ENCODE results near the gene TMEM150B. TPM values are rescaled to one million over a fixed set of nuclear protein-coding genes. Genes with fewer than 3 reads are reported as not detected.

Gene TMEM150B
- total and polyA plus RNA-seq, 12 donors: 0.11 to 20.8 (median 5.4) TPM

DNA sequence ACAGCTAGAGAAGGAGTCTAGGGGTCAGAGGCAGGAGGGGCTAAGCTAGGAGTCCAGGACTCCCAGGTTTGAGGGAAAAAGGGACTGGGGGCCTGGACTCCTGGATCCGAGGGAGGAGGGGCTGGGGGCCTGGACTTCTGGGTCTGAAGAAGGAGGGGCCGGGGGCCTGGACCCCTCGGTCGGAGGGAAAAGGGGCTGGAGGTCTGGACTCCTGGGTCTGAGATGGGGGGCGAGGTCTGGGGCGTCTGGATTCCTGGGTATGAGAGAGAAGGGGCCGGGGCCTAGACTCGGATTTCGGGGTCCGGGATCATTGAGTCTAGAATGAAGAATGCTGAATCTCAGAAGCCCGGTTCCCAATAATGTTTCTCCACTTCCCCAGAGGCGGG, 22.8 kb downstream of the TMEM150B start:
- peaks cover 0 to 12% of the 10 kb centered on the region in 2 donors for H3K36me3 ChIP-seq (replicated peaks in 1 of 2)
- DNase-seq: no peak
- no peaks in the 10 kb centered on the region for H3K9me3 ChIP-seq (replicated peaks in 1 of 3)
- 68 to 76% (median 73%) methylated on average over 11 to 12 of the region's 12 CpGs for WGBS, 4 donors
- intact Hi-C loops (cut with DNase I): loop anchor here in 1 of 2 donors (5.0 kb wide), 1 partner anchor 80 kb away; the partner anchor contains the start of gene TMEM238
- no peak overlapping the region for H3K27ac ChIP-seq
- no peaks in the 10 kb centered on the region for H3K27me3 ChIP-seq
- peak overlapping the region in 1 of 4 donors; percentile 56 for H3K4me3 ChIP-seq
- H3K4me1 ChIP-seq (replicated peaks in 1 of 2): peaks cover 3 to 9% of the 10 kb centered on the region in 2 donors
- TF ChIP-seq, protein P1, sequence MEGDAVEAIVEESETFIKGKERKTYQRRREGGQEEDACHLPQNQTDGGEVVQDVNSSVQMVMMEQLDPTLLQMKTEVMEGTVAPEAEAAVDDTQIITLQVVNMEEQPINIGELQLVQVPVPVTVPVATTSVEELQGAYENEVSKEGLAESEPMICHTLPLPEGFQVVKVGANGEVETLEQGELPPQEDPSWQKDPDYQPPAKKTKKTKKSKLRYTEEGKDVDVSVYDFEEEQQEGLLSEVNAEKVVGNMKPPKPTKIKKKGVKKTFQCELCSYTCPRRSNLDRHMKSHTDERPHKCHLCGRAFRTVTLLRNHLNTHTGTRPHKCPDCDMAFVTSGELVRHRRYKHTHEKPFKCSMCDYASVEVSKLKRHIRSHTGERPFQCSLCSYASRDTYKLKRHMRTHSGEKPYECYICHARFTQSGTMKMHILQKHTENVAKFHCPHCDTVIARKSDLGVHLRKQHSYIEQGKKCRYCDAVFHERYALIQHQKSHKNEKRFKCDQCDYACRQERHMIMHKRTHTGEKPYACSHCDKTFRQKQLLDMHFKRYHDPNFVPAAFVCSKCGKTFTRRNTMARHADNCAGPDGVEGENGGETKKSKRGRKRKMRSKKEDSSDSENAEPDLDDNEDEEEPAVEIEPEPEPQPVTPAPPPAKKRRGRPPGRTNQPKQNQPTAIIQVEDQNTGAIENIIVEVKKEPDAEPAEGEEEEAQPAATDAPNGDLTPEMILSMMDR (IDR thresholded peaks at IDR 0.05): no peak
- TF ChIP-seq POLR2A (IDR thresholded peaks at IDR 0.05): no peak

DNA sequence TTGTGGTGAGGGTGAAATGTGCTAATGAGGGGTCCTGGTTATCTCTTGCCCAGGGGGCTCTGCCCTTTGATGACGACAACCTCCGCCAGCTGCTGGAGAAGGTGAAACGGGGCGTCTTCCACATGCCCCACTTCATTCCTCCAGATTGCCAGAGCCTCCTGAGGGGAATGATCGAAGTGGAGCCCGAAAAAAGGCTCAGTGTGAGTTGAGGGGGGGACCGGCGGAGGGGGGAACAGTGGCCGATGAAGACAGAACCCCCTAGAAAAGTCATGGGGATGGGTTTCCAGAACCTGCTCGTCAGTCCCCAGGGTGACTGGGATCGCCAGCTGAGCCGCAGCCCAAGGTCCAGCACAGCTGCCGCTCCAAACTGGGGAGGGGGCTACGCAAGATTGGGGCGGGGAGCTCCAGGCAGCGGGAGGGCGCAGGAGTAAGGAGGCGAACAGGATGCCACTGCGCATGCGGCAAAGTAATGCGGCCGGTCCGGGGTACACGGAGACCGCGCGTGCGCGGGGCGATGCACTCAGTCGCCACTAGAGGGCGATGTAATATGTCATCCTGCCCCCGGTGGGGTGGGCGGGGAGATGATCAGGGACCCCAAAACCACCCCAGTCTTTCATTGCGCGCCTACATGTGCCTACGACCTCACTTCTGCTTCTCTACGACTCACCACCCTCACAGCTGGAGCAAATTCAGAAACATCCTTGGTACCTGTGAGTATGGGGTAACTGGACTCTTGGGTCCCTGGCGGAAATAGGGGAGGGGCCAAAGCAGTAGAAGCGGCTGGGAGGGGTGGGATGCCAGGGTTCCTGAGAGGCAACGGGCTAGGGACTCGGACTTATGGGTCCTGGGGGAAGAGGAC, 23.5 kb downstream of the TMEM150B start:
- peak overlapping the region in 3 of 5 donors; percentile 6 to 30 (median 8) for H3K27ac ChIP-seq
- WGBS, 4 donors: 12 to 22% (median 13%) methylated on average over 20 to 42 of the region's 42 CpGs
- DNase-seq: peak; percentile 80 to 92 (median 89)
- H3K36me3 ChIP-seq (replicated peaks in 1 of 2): peaks cover 0 to 12% of the 10 kb centered on the region in 2 donors
- H3K4me3 ChIP-seq: peak overlapping the region in 1 of 4 donors; percentile 56
- no peaks in the 10 kb centered on the region for H3K27me3 ChIP-seq
- no peaks in the 10 kb centered on the region for H3K9me3 ChIP-seq (replicated peaks in 1 of 3)
- no peak for TF ChIP-seq POLR2A (IDR thresholded peaks at IDR 0.05)
- TF ChIP-seq, protein P1 (IDR thresholded peaks at IDR 0.05): peak; percentile 90 to 98 (median 94)
- intact Hi-C loops (cut with DNase I): loop anchor here in 1 of 2 donors (5.0 kb wide), 1 partner anchor 81 kb away; the partner anchor contains the start of gene TMEM238
- peaks cover 3 to 9% of the 10 kb centered on the region in 2 donors for H3K4me1 ChIP-seq (replicated peaks in 1 of 2)

DNA sequence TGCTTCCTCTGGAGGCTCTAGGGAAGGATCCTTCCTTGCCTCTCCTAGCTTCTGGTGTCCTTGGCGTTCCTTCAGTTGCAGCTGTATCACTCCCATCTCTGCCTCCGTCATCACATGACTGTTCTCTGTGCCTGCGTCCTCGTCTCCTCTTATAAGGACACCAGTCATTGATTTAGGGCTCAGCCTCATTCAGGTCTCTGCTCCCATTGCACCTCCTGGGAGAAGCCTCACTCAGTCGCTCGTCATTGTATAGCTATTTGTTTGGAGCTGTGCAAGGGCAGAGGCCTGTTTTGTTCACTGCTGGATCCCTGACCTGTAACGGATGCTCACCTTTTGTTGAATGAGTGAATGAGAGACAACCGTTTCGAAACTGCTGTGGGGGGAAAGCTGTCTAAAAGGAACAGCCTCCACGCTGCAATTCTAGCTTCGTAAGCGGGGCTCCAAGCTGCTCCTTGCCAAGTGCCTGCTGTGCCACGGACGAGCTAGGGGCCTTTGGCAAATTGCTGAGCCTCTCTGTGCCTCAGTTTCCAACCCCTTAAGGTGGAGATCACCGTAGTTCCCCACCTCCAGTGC, 24.2 kb downstream of the TMEM150B start:
- peak in 6 of 7 donors; percentile 58 to 80 (median 70) for DNase-seq
- H3K4me3 ChIP-seq: no peak overlapping the region
- peaks cover 3 to 9% of the 10 kb centered on the region in 2 donors for H3K4me1 ChIP-seq (replicated peaks in 1 of 2)
- H3K9me3 ChIP-seq (replicated peaks in 1 of 3): no peaks in the 10 kb centered on the region
- H3K36me3 ChIP-seq (replicated peaks in 1 of 2): peaks cover 0 to 12% of the 10 kb centered on the region in 2 donors
- H3K27me3 ChIP-seq: no peaks in the 10 kb centered on the region
- 50 to 55% (median 52%) methylated on average over 15 of the region's 15 CpGs for WGBS, 4 donors
- intact Hi-C loops (cut with DNase I): loop anchor here in 1 of 2 donors (5.0 kb wide), 1 partner anchor 81 kb away; the partner anchor contains the start of gene TMEM238
- TF ChIP-seq, protein P1 (IDR thresholded peaks at IDR 0.05): no peak
- peak in 1 of 2 donors; percentile 38 for TF ChIP-seq POLR2A (IDR thresholded peaks at IDR 0.05)
- peak overlapping the region in 2 of 5 donors; percentile 6 to 30 for H3K27ac ChIP-seq

DNA sequence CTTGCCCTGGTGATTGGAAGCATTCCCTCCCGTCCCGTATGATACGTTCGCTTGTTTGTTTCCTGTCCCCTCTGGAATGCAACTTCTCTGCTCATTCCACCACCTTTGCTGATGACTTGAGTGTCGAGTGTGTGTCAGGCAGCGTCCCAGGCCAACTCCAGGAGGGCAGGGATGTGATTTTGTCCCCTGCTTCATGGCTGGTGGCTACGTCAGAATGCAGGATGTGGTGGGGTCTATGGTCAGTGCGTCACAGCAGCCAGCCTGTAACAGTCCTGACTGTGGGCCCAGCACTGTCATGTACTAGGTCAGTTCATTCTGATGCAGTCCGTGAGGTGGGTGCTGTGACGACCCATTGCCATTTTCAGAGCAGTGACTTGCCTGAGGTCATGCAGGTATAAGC, 25.1 kb downstream of the TMEM150B start:
- no peak overlapping the region for H3K27ac ChIP-seq
- no peaks in the 10 kb centered on the region for H3K9me3 ChIP-seq (replicated peaks in 1 of 3)
- no peaks in the 10 kb centered on the region for H3K27me3 ChIP-seq
- WGBS, 4 donors: 90 to 93% (median 91%) methylated on average over 6 to 10 of the region's 10 CpGs
- H3K4me1 ChIP-seq (replicated peaks in 1 of 2): peaks cover 0 to 9% of the 10 kb centered on the region in 2 donors
- H3K36me3 ChIP-seq (replicated peaks in 1 of 2): peaks cover 0 to 12% of the 10 kb centered on the region in 2 donors
- no peak for TF ChIP-seq POLR2A (IDR thresholded peaks at IDR 0.05)
- TF ChIP-seq, protein P1 (IDR thresholded peaks at IDR 0.05): no peak
- H3K4me3 ChIP-seq: no peak overlapping the region
- intact Hi-C loops (cut with DNase I): loop anchor here (5.0 to 10.0 kb wide), 2 partner anchors 82 to 115 kb away; partner anchors contain the start of gene TMEM238 (in 1 of the 2)
- no peak for DNase-seq

All from adrenal gland (tissue), 12 donors.